ENCODE results near the gene STX8. TPM values are rescaled to one million over a fixed set of nuclear protein-coding genes. Genes with fewer than 3 reads are reported as not detected.
"Not testable (repeated sequence)": the region's sequence is repeated elsewhere in the genome, so short reads cannot be mapped to it uniquely, and the experiment has no call there.

Gene STX8
- polyA plus RNA-seq, 5 donors = 52.5 to 68.2 (median 60.0) TPM

GRCh38 chr17:9512323-9513168 lies 63.1 kb downstream of the STX8 start:
- DNase-seq = no peak

- DNase-seq = no peak
These were observed 66.3 kb downstream of the STX8 start for GRCh38 chr17:9509236-9509816.

GRCh38 chr17:9499041-9499440 lies 76.6 kb downstream of the STX8 start:
- no peak for DNase-seq

GRCh38 chr17:9498490-9498889 lies 77.1 kb downstream of the STX8 start:
- DNase-seq = no peak

GRCh38 chr17:9488556-9488955 lies 87.1 kb downstream of the STX8 start:
- no peak for DNase-seq

GRCh38 chr17:9487406-9487805 lies 88.2 kb downstream of the STX8 start:
- DNase-seq = no peak

- no peak for DNase-seq
These were observed 90.8 kb downstream of the STX8 start for GRCh38 chr17:9484789-9485188.

- no peak for DNase-seq
These were observed 95.7 kb downstream of the STX8 start for GRCh38 chr17:9479964-9480363.

GRCh38 chr17:9478889-9479288 lies 96.7 kb downstream of the STX8 start:
- DNase-seq = no peak

- DNase-seq = no peak
These were observed 100.4 kb downstream of the STX8 start for GRCh38 chr17:9475101-9475658.

GRCh38 chr17:9473711-9474110 lies 101.9 kb downstream of the STX8 start:
- no peak for DNase-seq

- DNase-seq = no peak
These were observed 103.1 kb downstream of the STX8 start for GRCh38 chr17:9472541-9472940.

- DNase-seq = no peak
These were observed 103.5 kb downstream of the STX8 start for GRCh38 chr17:9472094-9472493.

GRCh38 chr17:9470171-9470570 lies 105.4 kb downstream of the STX8 start:
- DNase-seq = no peak

GRCh38 chr17:9468937-9469336 lies 106.7 kb downstream of the STX8 start:
- no peak for DNase-seq

GRCh38 chr17:9468532-9468931 lies 107.1 kb downstream of the STX8 start:
- no peak for DNase-seq

- DNase-seq = no peak
These were observed 108.1 kb downstream of the STX8 start for GRCh38 chr17:9467518-9467917.

GRCh38 chr17:9465210-9465921 lies 110.3 kb downstream of the STX8 start:
- no peak for DNase-seq

GRCh38 chr17:9457005-9457404 lies 118.6 kb downstream of the STX8 start:
- DNase-seq = no peak

- DNase-seq = no peak
These were observed 119.3 kb downstream of the STX8 start for GRCh38 chr17:9456330-9456729.

GRCh38 chr17:9451934-9452333 lies 123.7 kb downstream of the STX8 start:
- DNase-seq = no peak

- DNase-seq = not testable (repeated sequence)
These were observed 128.3 kb downstream of the STX8 start for GRCh38 chr17:9447298-9447697.

GRCh38 chr17:9446528-9446927 lies 129.1 kb downstream of the STX8 start:
- no peak for DNase-seq
